ENCODE measurements around the gene CAMSAP1. TPM values are rescaled to one million over a fixed set of nuclear protein-coding genes. Genes with fewer than 3 reads are reported as not detected.

Gene CAMSAP1
- total RNA-seq, 1 donor from 2014 or later = 34.8 TPM

DNA sequence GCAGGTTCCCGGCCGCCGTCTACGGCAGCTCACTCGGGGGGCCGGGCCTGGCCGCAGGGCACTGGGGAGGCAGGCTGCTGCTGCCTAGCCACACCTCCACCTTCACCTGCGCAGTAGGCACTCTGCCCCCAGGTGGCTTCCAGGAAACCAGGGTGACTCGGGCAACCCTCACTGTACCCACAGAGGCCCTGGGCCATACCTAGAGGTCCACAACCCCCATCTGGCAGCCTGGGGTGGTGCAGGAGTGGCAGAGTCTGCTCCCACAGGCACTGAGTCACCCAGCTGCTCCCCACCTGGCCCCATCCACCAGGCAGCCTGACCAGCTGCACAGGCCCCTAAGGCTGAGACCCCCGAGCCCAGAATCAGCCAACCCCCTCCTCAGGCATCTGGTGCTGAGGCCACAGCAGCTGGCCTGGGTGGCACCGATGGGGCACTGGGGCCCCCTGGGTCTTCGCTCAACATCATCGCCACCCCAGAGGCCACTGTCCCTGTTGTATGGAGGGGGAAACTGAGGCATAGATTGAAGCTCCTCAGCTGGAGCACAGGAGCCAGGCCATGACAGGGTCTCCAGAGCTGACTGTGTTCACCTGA is 135.2 kb downstream of the CAMSAP1 start:
- no peaks in the 10 kb centered on the region for H3K36me3 ChIP-seq (ENCODE audit: insufficient read depth, low read length)
- H2AFZ ChIP-seq (ENCODE audit: low read depth, low read length) = no peak overlapping the region
- H3K4me1 ChIP-seq (ENCODE audit: insufficient read depth, low read length) = no peaks in the 10 kb centered on the region
- peaks cover under 1% of the 10 kb centered on the region for H3K9me3 ChIP-seq (ENCODE audit: insufficient read depth, low read depth, low read length)
- no peak for TF ChIP-seq EZH2 (IDR thresholded peaks at IDR 0.05; ENCODE audit: insufficient read depth, low read length)
- TF ChIP-seq, protein P1, sequence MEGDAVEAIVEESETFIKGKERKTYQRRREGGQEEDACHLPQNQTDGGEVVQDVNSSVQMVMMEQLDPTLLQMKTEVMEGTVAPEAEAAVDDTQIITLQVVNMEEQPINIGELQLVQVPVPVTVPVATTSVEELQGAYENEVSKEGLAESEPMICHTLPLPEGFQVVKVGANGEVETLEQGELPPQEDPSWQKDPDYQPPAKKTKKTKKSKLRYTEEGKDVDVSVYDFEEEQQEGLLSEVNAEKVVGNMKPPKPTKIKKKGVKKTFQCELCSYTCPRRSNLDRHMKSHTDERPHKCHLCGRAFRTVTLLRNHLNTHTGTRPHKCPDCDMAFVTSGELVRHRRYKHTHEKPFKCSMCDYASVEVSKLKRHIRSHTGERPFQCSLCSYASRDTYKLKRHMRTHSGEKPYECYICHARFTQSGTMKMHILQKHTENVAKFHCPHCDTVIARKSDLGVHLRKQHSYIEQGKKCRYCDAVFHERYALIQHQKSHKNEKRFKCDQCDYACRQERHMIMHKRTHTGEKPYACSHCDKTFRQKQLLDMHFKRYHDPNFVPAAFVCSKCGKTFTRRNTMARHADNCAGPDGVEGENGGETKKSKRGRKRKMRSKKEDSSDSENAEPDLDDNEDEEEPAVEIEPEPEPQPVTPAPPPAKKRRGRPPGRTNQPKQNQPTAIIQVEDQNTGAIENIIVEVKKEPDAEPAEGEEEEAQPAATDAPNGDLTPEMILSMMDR (IDR thresholded peaks at IDR 0.05; ENCODE audit: insufficient read depth, low read depth, low read length) = no peak
- no peak overlapping the region for H3K4me3 Mint-ChIP-seq (ENCODE audit: unreplicated experiment)
- H3K27me3 Mint-ChIP-seq (ENCODE audit: low read depth, unreplicated experiment) = peaks cover 17% of the 10 kb centered on the region
- no peak overlapping the region for H3K27ac Mint-ChIP-seq (ENCODE audit: unreplicated experiment)
- no peak for FAIRE-seq
- no peak overlapping the region for H3K4me3 ChIP-seq (ENCODE audit: insufficient read depth, low read depth, low read length)
- H3K4me1 Mint-ChIP-seq (ENCODE audit: low read depth, unreplicated experiment) = no peaks in the 10 kb centered on the region
- DNase-seq (ENCODE audit: low read depth) = no peak
- H4K20me1 ChIP-seq (ENCODE audit: insufficient read depth, low read length) = no peaks in the 10 kb centered on the region
- H3K27ac ChIP-seq (ENCODE audit: low read depth, low read length) = no peak overlapping the region
- no peak overlapping the region for H3K4me2 ChIP-seq (ENCODE audit: low read length)
- H3K36me3 Mint-ChIP-seq (ENCODE audit: low read depth, unreplicated experiment) = no peaks in the 10 kb centered on the region
- H3K79me2 ChIP-seq (ENCODE audit: insufficient read depth, low read length) = no peaks in the 10 kb centered on the region
- H3K9ac ChIP-seq (ENCODE audit: low read length) = no peak overlapping the region
- no peaks in the 10 kb centered on the region for H3K27me3 ChIP-seq (ENCODE audit: insufficient read depth, low read length)
- H3K9me3 Mint-ChIP-seq (ENCODE audit: unreplicated experiment) = no peaks in the 10 kb centered on the region

DNA sequence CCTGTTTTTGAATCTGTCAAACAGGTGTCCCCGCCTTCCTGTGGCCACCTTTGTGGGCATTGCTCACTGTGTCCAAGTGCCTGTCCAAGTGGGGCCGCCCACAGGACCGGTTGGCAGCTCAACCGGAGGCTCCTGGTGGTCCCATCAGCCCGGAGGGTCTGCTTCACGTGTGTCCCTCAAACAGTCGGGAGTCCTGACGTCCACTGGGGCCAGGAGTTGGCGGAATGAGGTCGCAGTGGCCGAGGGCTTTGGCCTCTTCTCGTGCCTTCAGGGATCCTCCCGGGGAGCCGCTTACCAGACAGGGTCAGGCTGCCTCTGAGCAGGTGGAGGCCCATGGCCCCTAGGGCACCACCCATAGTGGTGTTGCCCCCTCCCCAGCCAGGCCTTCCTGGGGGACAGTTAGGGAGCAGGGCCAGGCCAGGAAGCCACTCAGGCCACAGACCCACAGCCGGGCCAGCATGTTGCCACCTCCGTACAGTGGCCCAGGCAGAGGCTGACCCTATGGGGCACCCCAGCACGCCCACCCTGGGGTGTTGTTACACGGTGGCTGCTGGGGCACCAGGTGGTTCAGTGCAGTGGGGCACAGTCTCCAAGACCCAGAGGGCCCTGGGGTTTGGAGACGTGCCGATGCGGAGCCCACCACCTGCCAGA is 135.8 kb downstream of the CAMSAP1 start:
- H3K36me3 ChIP-seq (ENCODE audit: insufficient read depth, low read length) = no peaks in the 10 kb centered on the region
- H3K27me3 Mint-ChIP-seq (ENCODE audit: low read depth, unreplicated experiment) = peaks cover 12% of the 10 kb centered on the region

More for the DNA sequence above, 135.8 kb downstream of the CAMSAP1 start:
- FAIRE-seq (no peak), DNase-seq (ENCODE audit: low read depth) (no peak)
- Mint-ChIP-seq H3K4me3 (ENCODE audit: unreplicated experiment) (no peak overlapping the region), H3K4me1 (ENCODE audit: low read depth, unreplicated experiment) (no peaks in the 10 kb centered on the region), H3K9me3 (ENCODE audit: unreplicated experiment) (no peaks in the 10 kb centered on the region), H3K36me3 (ENCODE audit: low read depth, unreplicated experiment) (no peaks in the 10 kb centered on the region), H3K27ac (ENCODE audit: unreplicated experiment) (no peak overlapping the region)
- TF ChIP-seq, protein P1 (IDR thresholded peaks at IDR 0.05; ENCODE audit: insufficient read depth, low read depth, low read length) = no peak
- no peak for TF ChIP-seq EZH2 (IDR thresholded peaks at IDR 0.05; ENCODE audit: insufficient read depth, low read length)
- Histone ChIP-seq H3K27me3 (ENCODE audit: insufficient read depth, low read length) (no peaks in the 10 kb centered on the region), H3K9ac (ENCODE audit: low read length) (no peak overlapping the region), H3K4me2 (ENCODE audit: low read length) (no peak overlapping the region), H3K4me3 (ENCODE audit: insufficient read depth, low read depth, low read length) (no peak overlapping the region), H3K79me2 (ENCODE audit: insufficient read depth, low read length) (no peaks in the 10 kb centered on the region), H3K27ac (ENCODE audit: low read depth, low read length) (no peak overlapping the region), H2AFZ (ENCODE audit: low read depth, low read length) (no peak overlapping the region), H4K20me1 (ENCODE audit: insufficient read depth, low read length) (no peaks in the 10 kb centered on the region), H3K4me1 (ENCODE audit: insufficient read depth, low read length) (no peaks in the 10 kb centered on the region), H3K9me3 (ENCODE audit: insufficient read depth, low read depth, low read length) (peaks cover 6% of the 10 kb centered on the region)
